LNCAP (cell line): ENCODE data around the gene ICAM3.

Source experiments
- CTCF ChIP-seq: fragments of 450-650 bp; IDR thresholded peaks from 2 replicates; pipeline ENCODE4 v1.5.1; 2017; ENCODE audit warnings: mild to moderate bottlenecking

The ICAM3 gene

GRCh38 chr19:10306327-10306726, 33.1 kb downstream of the ICAM3 start:
- TF ChIP-seq CTCF, result no peak

- TF ChIP-seq CTCF, result no peak
Observed at GRCh38 chr19:10305139-10305806, 34.2 kb downstream of the ICAM3 start.

GRCh38 chr19:10299545-10300458, 39.6 kb downstream of the ICAM3 start:
- TF ChIP-seq CTCF, result no peak

GRCh38 chr19:10295847-10296591, 43.4 kb downstream of the ICAM3 start:
- TF ChIP-seq CTCF, result no peak

- TF ChIP-seq CTCF, result peak; percentile 19; the same call in 1 of the 2 replicates
Observed at GRCh38 chr19:10295305-10295846, 44.0 kb downstream of the ICAM3 start.

GRCh38 chr19:10294368-10294697, 45.1 kb downstream of the ICAM3 start:
- TF ChIP-seq CTCF, result no peak

- TF ChIP-seq CTCF, result no peak
Observed at GRCh38 chr19:10293637-10294367, 45.6 kb downstream of the ICAM3 start.
